ENCODE data around the gene ZDHHC24. TPM values are rescaled to one million over a fixed set of nuclear protein-coding genes. Genes with fewer than 3 reads are reported as not detected.

Gene ZDHHC24
- total RNA-seq, 1 experiment from 2014 or later, result 10.5 TPM

DNA sequence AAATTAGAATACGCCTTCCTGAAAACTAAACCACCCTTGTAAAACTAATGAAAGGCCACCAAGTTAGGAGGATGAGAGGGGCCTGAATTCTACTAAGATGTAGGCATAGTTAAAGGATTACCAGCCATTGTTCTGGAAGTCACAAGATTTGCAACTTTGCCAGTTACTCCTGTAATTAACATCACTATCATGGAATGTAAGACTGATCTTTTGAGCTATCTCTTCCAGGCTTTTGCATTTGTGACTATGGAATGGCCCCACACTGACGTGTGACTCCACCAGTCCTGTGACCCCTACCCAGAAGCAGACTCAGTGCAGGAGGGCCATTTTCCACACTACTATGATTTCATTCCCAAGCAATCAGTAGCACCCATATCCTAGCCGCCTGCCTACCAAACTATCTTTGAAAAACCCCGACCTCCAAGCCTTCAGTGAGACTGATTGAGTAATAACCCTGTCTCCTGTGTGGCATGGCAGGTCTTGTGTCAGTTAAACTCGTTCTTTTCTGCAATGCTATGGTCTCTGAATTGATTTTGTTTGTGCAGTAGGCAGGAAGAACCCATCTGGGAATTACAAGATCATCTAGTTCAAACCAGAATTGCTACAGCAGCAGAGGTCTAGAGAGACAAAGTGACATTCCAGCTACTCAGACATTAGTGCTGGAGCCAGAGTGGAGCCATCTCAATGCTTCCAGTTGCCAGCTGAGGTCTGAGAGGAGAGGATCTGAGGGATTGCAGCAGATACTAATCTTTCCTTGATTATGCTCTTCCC lies 24.4 kb upstream of the ZDHHC24 start:
- no peak overlapping the region for H2AFZ ChIP-seq (ENCODE audit: low read depth, low read length, poor library complexity, severe bottlenecking)
- H3K9me3 ChIP-seq (ENCODE audit: control insufficient read depth in 1 of 2, insufficient read depth in 1 of 2, low read depth in 1 of 2, low read length in 2 of 2), result no peaks in the 10 kb centered on the region
- no peak overlapping the region for H3K4me3 ChIP-seq (replicated peaks in 1 of 2; ENCODE audit: low read depth in 1 of 2, low read length in 2 of 2)
- intact Hi-C loops (cut with micrococcal nuclease), result no loop called here
- RAD21 ChIA-PET (ENCODE audit: low non-redundant PET in 1 of 2, low total read pairs in 2 of 2, uncharacterized antibody in 2 of 2, unreplicated experiment in 2 of 2), result no interaction called here
- peaks cover 3% of the 10 kb centered on the region; the same call in 1 of the 2 replicates for H3K27me3 ChIP-seq (ENCODE audit: insufficient read depth, low read length)
- CTCF ChIA-PET, result no interaction called here
- H3K4me1 ChIP-seq (ENCODE audit: control insufficient read depth in 1 of 2, insufficient read depth in 2 of 2, low read length in 2 of 2), result no peaks in the 10 kb centered on the region
- TF ChIP-seq EZH2phosphoT487 (IDR thresholded peaks at IDR 0.05; ENCODE audit: borderline replicate concordance) (no peak), CEBPB (IDR thresholded peaks at IDR 0.05; ENCODE audit: low read depth) (no peak), ZFX (IDR thresholded peaks at IDR 0.05) (no peak), JUND (IDR thresholded peaks at IDR 0.05) (no peak), SRF (IDR thresholded peaks at IDR 0.05; ENCODE audit: low read depth) (no peak), ELF1 (IDR thresholded peaks at IDR 0.05; ENCODE audit: borderline replicate concordance, low read depth) (no peak), POLR2A (IDR thresholded peaks at IDR 0.05; ENCODE audit: borderline replicate concordance, extremely low read depth, insufficient read depth, insufficient read length) (no peak), ZNF274 (IDR thresholded peaks at IDR 0.05; ENCODE audit: low read depth, low read length) (no peak)
- TF ChIP-seq, protein P1, sequence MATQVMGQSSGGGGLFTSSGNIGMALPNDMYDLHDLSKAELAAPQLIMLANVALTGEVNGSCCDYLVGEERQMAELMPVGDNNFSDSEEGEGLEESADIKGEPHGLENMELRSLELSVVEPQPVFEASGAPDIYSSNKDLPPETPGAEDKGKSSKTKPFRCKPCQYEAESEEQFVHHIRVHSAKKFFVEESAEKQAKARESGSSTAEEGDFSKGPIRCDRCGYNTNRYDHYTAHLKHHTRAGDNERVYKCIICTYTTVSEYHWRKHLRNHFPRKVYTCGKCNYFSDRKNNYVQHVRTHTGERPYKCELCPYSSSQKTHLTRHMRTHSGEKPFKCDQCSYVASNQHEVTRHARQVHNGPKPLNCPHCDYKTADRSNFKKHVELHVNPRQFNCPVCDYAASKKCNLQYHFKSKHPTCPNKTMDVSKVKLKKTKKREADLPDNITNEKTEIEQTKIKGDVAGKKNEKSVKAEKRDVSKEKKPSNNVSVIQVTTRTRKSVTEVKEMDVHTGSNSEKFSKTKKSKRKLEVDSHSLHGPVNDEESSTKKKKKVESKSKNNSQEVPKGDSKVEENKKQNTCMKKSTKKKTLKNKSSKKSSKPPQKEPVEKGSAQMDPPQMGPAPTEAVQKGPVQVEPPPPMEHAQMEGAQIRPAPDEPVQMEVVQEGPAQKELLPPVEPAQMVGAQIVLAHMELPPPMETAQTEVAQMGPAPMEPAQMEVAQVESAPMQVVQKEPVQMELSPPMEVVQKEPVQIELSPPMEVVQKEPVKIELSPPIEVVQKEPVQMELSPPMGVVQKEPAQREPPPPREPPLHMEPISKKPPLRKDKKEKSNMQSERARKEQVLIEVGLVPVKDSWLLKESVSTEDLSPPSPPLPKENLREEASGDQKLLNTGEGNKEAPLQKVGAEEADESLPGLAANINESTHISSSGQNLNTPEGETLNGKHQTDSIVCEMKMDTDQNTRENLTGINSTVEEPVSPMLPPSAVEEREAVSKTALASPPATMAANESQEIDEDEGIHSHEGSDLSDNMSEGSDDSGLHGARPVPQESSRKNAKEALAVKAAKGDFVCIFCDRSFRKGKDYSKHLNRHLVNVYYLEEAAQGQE (IDR thresholded peaks at IDR 0.05; ENCODE audit: low read depth), result no peak
- TF ChIP-seq, protein P2, sequence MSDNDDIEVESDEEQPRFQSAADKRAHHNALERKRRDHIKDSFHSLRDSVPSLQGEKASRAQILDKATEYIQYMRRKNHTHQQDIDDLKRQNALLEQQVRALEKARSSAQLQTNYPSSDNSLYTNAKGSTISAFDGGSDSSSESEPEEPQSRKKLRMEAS (IDR thresholded peaks at IDR 0.05), result no peak
- TF ChIP-seq, protein P3, sequence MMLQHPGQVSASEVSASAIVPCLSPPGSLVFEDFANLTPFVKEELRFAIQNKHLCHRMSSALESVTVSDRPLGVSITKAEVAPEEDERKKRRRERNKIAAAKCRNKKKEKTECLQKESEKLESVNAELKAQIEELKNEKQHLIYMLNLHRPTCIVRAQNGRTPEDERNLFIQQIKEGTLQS (IDR thresholded peaks at IDR 0.05), result no peak
- no peaks in the 10 kb centered on the region for H4K20me1 ChIP-seq (ENCODE audit: insufficient read depth)
- H3K9ac ChIP-seq (ENCODE audit: low read length), result no peak overlapping the region
- no peaks in the 10 kb centered on the region for H3K79me2 ChIP-seq (ENCODE audit: insufficient read depth, low read length)
- DNase-seq (ENCODE audit: low read depth, low spot score) (no peak), ATAC-seq (no peak)
- no peak overlapping the region for H3K27ac ChIP-seq (ENCODE audit: low read depth, low read length)
- BruUV-seq (replicated peaks), result no TSS peak
- H3K4me2 ChIP-seq (ENCODE audit: low read length), result no peak overlapping the region
- POLR2A ChIA-PET, result interaction anchor here (0.7 kb wide), 1 partner anchor 273 kb away, joined by 4 read pairs; no protein-coding TSS in a partner anchor
- no peaks in the 10 kb centered on the region for H3K9me2 ChIP-seq (ENCODE audit: insufficient read depth)
- H3K36me3 ChIP-seq (ENCODE audit: control insufficient read depth in 1 of 2, insufficient read depth in 2 of 2, low read length in 2 of 2), result no peaks in the 10 kb centered on the region

Measured in HCT116 (cell line).